ENCODE data around the gene GBGT1. TPM values are rescaled to one million over a fixed set of nuclear protein-coding genes. Genes with fewer than 3 reads are reported as not detected.

GBGT1 gene
- total RNA-seq, 1 donor, result 4.7 TPM

GRCh38 chr9:133119846-133120500 is 43.7 kb downstream of the GBGT1 start:
- peak overlapping the region; percentile 71 for H3K4me3 ChIP-seq (ENCODE audit: low read depth, low read length)
- no peak for TF ChIP-seq CTCF (IDR thresholded peaks at IDR 0.05; ENCODE audit: insufficient read depth, low read depth, low read length)
- DNase-seq (ENCODE audit: low read depth), result no peak

DNA sequence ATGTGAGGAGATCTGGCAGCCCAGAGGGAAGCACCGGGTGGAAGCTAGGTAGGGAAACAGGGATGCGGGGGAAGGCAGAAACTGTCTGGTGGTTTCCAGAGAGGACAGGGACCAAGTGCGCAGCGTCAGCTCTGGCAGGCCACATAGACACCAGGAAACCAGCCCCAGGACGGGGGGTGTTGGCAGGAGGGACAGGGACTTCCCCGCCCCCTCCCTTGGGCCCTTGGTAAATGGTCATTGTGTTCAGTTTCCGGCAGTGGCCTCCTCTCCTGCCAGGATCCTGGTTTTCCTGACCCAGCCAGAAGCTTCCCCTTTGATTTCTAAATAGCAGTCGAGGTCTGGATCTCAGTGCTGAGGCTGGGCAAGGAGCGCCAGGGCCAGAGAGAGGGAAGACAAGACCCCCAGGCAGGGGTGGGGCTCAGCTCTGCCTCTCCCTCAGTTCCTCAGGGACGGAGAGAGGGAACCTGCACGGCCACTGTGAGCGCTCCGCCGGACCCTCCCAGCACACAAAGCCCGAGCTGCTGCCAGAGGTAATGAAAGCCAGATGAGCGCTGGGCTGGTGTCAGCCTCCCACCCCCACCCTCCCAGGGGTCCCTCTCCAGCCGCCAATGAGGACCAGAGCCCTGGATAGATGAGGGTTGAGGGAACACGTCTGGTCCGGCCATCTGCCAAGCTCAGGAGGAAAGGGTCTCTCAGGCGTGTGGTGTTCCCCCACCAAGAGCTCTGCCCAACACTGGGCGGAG is 44.4 kb downstream of the GBGT1 start:
- H3K4me3 ChIP-seq (ENCODE audit: low read depth, low read length), result peak overlapping the region; percentile 71
- TF ChIP-seq CTCF (IDR thresholded peaks at IDR 0.05; ENCODE audit: insufficient read depth, low read depth, low read length), result no peak

GRCh38 chr9:133118568-133118967 is 45.1 kb downstream of the GBGT1 start:
- H3K4me3 ChIP-seq (ENCODE audit: low read depth, low read length), result no peak overlapping the region
- DNase-seq (ENCODE audit: low read depth), result no peak
- TF ChIP-seq CTCF (IDR thresholded peaks at IDR 0.05; ENCODE audit: insufficient read depth, low read depth, low read length), result no peak

More for the DNA sequence above, 44.4 kb downstream of the GBGT1 start:
- no peak for DNase-seq (ENCODE audit: low read depth)

DNA sequence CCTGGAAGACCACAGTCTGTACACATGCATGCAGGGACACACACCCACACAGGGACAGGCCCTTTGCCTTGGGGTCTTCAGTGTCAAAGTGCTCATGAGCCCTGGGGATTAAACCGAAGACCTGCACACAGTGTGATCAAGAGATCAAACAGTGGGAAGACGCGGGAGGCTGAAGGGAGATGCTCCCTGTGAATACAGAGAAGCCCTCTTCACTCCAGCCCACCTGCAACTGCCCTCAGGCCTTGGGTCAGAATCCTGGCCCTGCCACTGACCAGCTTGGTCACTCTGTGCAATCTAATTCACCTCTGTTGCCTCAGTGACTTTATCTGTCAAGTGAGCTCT is 45.6 kb downstream of the GBGT1 start:
- no peak for DNase-seq (ENCODE audit: low read depth)

GRCh38 chr9:133117271-133118178 is 46.2 kb downstream of the GBGT1 start:
- DNase-seq (ENCODE audit: low read depth), result no peak
- H3K4me3 ChIP-seq (ENCODE audit: low read depth, low read length), result no peak overlapping the region
- TF ChIP-seq CTCF (IDR thresholded peaks at IDR 0.05; ENCODE audit: insufficient read depth, low read depth, low read length), result no peak

More for the DNA sequence above, 45.6 kb downstream of the GBGT1 start:
- no peak for TF ChIP-seq CTCF (IDR thresholded peaks at IDR 0.05; ENCODE audit: insufficient read depth, low read depth, low read length)
- no peak overlapping the region for H3K4me3 ChIP-seq (ENCODE audit: low read depth, low read length)

DNA sequence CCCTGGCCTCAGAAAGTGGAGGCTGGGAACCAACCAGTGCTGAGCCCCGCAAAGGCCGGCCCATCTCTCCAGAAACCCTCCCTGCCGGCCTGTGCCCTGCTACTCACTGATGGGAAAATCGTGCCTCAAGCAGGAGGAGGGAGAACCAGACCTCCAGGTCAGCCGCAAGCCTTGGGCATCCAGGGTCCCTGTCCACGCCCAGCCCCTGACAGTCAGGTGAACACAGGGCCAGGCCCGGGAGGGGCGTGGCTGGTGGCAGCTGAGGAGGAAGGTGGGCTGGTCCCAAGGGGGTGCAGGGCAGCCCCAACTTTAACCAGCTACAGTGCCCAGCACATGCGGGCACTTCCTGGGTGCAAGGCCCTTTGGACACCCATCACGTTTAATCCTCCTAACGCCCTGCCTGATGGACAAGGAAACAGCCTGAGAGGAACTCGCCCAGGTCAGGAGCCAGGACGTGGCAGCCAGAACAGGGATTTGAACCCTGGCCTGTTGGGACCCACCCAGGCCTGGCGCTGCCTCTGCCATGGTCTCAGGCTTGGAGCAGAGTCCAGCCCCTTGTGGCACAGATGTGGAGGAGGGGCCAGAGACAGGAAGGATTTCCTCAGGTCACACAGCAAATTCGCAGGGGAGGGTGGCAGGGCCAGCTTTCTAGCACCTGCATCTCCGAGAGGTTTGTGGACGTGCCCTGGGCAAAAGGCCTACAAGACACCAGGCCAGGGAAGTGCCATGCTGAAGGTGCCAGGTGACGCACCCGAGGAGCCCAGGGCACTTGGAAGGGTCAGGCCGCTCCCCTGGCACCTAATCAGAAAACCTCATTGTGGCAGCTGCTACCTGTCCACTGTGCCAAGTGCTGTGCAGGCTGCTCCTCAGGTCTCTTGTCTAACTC is 47.1 kb downstream of the GBGT1 start:
- H3K4me3 ChIP-seq (ENCODE audit: low read depth, low read length), result no peak overlapping the region
- no peak for DNase-seq (ENCODE audit: low read depth)
- no peak for TF ChIP-seq CTCF (IDR thresholded peaks at IDR 0.05; ENCODE audit: insufficient read depth, low read depth, low read length)

All from fibroblast of villous mesenchyme (primary cell).